Mesendoderm (in vitro differentiated cells): ENCODE measurements around the gene WDR33.

Source experiments
- DNase-seq: peaks from one replicate; pipeline ENCODE4 v3.0.0; 2013
- H2AK5ac ChIP-seq: 2 replicates; pipeline ENCODE4 v1.6.1; 2013; ENCODE audit warnings: low read length, inconsistent platforms
- H2BK120ac ChIP-seq: 2 replicates; pipeline ENCODE4 v1.6.1; 2013; ENCODE audit warnings: low read depth, mild to moderate bottlenecking, low read length, moderate library complexity, mixed read lengths
- H2BK15ac ChIP-seq: replicated peaks from 2 replicates; pipeline ENCODE4 v1.6.1; 2013; ENCODE audit warnings: low read depth, mild to moderate bottlenecking, moderate library complexity
- H2BK5ac ChIP-seq: 2 replicates; pipeline ENCODE4 v1.6.1; 2013; ENCODE audit warnings: low read length, inconsistent platforms
- H3K18ac ChIP-seq: 2 replicates; pipeline ENCODE4 v1.6.1; 2013; ENCODE audit warnings: mild to moderate bottlenecking, low read length, mixed read lengths
- H3K23ac ChIP-seq: one replicate; pipeline ENCODE4 v1.6.1; 2013; ENCODE audit warnings: low read length
- H3K27ac ChIP-seq: 2 replicates; pipeline ENCODE4 v1.5.1; 2013; ENCODE audit warnings: low read depth, mild to moderate bottlenecking, inconsistent platforms, low read length, moderate library complexity
- H3K27me3 ChIP-seq: 2 replicates; pipeline ENCODE4 v1.6.1; 2013; ENCODE audit warnings: low read length, control low read depth, mild to moderate bottlenecking, inconsistent platforms; ENCODE audit not compliant: insufficient read depth, poor library complexity
- H3K36me3 ChIP-seq: 2 replicates; pipeline ENCODE4 v1.6.1; 2013; ENCODE audit warnings: low read length, inconsistent platforms; ENCODE audit not compliant: control insufficient read depth, insufficient read depth
- H3K4ac ChIP-seq: one replicate; pipeline ENCODE4 v1.6.1; 2013; ENCODE audit warnings: low read depth, mild to moderate bottlenecking, low read length, moderate library complexity
- H3K4me1 ChIP-seq: 2 replicates; pipeline ENCODE4 v1.6.1; 2013; ENCODE audit warnings: low read depth, low read length, inconsistent platforms; ENCODE audit not compliant: control insufficient read depth
- H3K4me2 ChIP-seq: 2 replicates; pipeline ENCODE4 v1.6.1; 2013; ENCODE audit warnings: low read length
- H3K4me3 ChIP-seq: 2 replicates; pipeline ENCODE4 v1.5.1; 2013; ENCODE audit warnings: mild to moderate bottlenecking, low read length
- H3K56ac ChIP-seq: one replicate; pipeline ENCODE4 v1.6.1; 2013; ENCODE audit warnings: low read length
- H3K79me1 ChIP-seq: 2 replicates; pipeline ENCODE4 v1.6.1; 2013; ENCODE audit warnings: low read length, inconsistent platforms
- H3K79me2 ChIP-seq: 2 replicates; pipeline ENCODE4 v1.6.1; 2013; ENCODE audit warnings: mild to moderate bottlenecking, low read length; ENCODE audit not compliant: control insufficient read depth, insufficient read depth
- H3K9ac ChIP-seq: 2 replicates; pipeline ENCODE4 v1.6.1; 2013; ENCODE audit warnings: low read length, inconsistent platforms
- H4K5ac ChIP-seq: one replicate; pipeline ENCODE4 v1.6.1; 2013; ENCODE audit warnings: low read length
- H4K8ac ChIP-seq: one replicate; pipeline ENCODE4 v1.6.1; 2013; ENCODE audit warnings: low read depth, mild to moderate bottlenecking, control low read depth, low read length, moderate library complexity
- WGBS: extraction: QIAGEN DNeasy Blood & Tissue Kit; methylation state at CpG from one replicate; pipeline ENCODE4 v1.1.7; 2013; ENCODE audit warnings: low lambda C conversion rate, missing lambda C conversion rate; ENCODE audit not compliant: insufficient coverage; ENCODE audit errors: extremely low coverage; 5-methylcytosine and 5-hydroxymethylcytosine counted together

Gene WDR33

GRCh38 chr2:127661949-127662510 lies 148.9 kb downstream of the WDR33 start:
- H3K23ac ChIP-seq = no peak overlapping the region
- H2BK5ac ChIP-seq = no peak overlapping the region
- H3K27ac ChIP-seq = no peak overlapping the region
- no peak overlapping the region for H2BK15ac ChIP-seq
- no peak overlapping the region for H3K4ac ChIP-seq
- peaks cover 2% of the 10 kb centered on the region for H3K4me1 ChIP-seq
- no peaks in the 10 kb centered on the region for H3K79me1 ChIP-seq
- no peaks in the 10 kb centered on the region for H3K36me3 ChIP-seq
- no peaks in the 10 kb centered on the region for H3K79me2 ChIP-seq
- H2BK120ac ChIP-seq = no peak overlapping the region
- peaks cover 6% of the 10 kb centered on the region for H3K27me3 ChIP-seq
- no peak overlapping the region for H3K18ac ChIP-seq
- H3K56ac ChIP-seq = no peak overlapping the region
- no peak overlapping the region for H2AK5ac ChIP-seq
- no peak overlapping the region for H3K4me3 ChIP-seq
- H4K5ac ChIP-seq = no peak overlapping the region
- no peak overlapping the region for H3K9ac ChIP-seq
- DNase-seq = no peak
- no peak overlapping the region for H3K4me2 ChIP-seq
- no CpG with 5 or more reads among the region's 9 CpGs for WGBS
- H4K8ac ChIP-seq = no peak overlapping the region

GRCh38 chr2:127661072-127661649 lies 149.8 kb downstream of the WDR33 start:
- Histone ChIP-seq H3K9ac (no peak overlapping the region), H2BK120ac (no peak overlapping the region), H3K79me1 (no peaks in the 10 kb centered on the region), H3K18ac (no peak overlapping the region), H2BK15ac (no peak overlapping the region), H3K79me2 (no peaks in the 10 kb centered on the region), H4K8ac (no peak overlapping the region), H2BK5ac (no peak overlapping the region), H3K4ac (no peak overlapping the region), H3K36me3 (no peaks in the 10 kb centered on the region), H3K56ac (no peak overlapping the region), H3K4me2 (no peak overlapping the region), H3K27me3 (peaks cover 6% of the 10 kb centered on the region), H3K4me1 (peaks cover 2% of the 10 kb centered on the region), H2AK5ac (no peak overlapping the region), H3K27ac (no peak overlapping the region), H4K5ac (no peak overlapping the region), H3K4me3 (no peak overlapping the region), H3K23ac (no peak overlapping the region)
- no CpG with 5 or more reads among the region's 14 CpGs for whole genome bisulfite sequencing
- no peak for DNase-seq

- H4K8ac ChIP-seq = no peak overlapping the region
- no peak overlapping the region for H2BK5ac ChIP-seq
Observed at GRCh38 chr2:127660291-127660578, 150.7 kb downstream of the WDR33 start.

GRCh38 chr2:127659408-127660290 lies 151.3 kb downstream of the WDR33 start:
- Histone ChIP-seq H2BK5ac (no peak overlapping the region), H3K4me1 (peaks cover 2% of the 10 kb centered on the region), H4K8ac (no peak overlapping the region), H3K4me2 (no peak overlapping the region), H3K18ac (no peak overlapping the region), H3K27me3 (peaks cover 2% of the 10 kb centered on the region), H3K23ac (no peak overlapping the region), H3K4ac (no peak overlapping the region), H3K4me3 (no peak overlapping the region), H2BK15ac (no peak overlapping the region), H3K9ac (no peak overlapping the region), H3K36me3 (no peaks in the 10 kb centered on the region), H4K5ac (no peak overlapping the region), H2AK5ac (no peak overlapping the region), H3K27ac (no peak overlapping the region), H3K56ac (no peak overlapping the region), H3K79me1 (no peaks in the 10 kb centered on the region), H3K79me2 (no peaks in the 10 kb centered on the region), H2BK120ac (no peak overlapping the region)
- no CpG with 5 or more reads among the region's 14 CpGs for WGBS
- no peak for DNase-seq

More at GRCh38 chr2:127660291-127660578, 150.7 kb downstream of the WDR33 start:
- H3K18ac ChIP-seq = no peak overlapping the region
- H3K56ac ChIP-seq = no peak overlapping the region
- H2BK120ac ChIP-seq = no peak overlapping the region
- no peak overlapping the region for H4K5ac ChIP-seq
- H3K4ac ChIP-seq = no peak overlapping the region
- no peaks in the 10 kb centered on the region for H3K79me1 ChIP-seq
- H3K27ac ChIP-seq = no peak overlapping the region
- no peak overlapping the region for H3K23ac ChIP-seq
- WGBS = no CpG with 5 or more reads among the region's 10 CpGs
- no peak overlapping the region for H3K9ac ChIP-seq
- DNase-seq = no peak
- H3K27me3 ChIP-seq = peaks cover 6% of the 10 kb centered on the region
- no peak overlapping the region for H3K4me2 ChIP-seq
- no peak overlapping the region for H3K4me3 ChIP-seq
- peaks cover 2% of the 10 kb centered on the region for H3K4me1 ChIP-seq
- H2BK15ac ChIP-seq = no peak overlapping the region
- H2AK5ac ChIP-seq = no peak overlapping the region
- no peaks in the 10 kb centered on the region for H3K79me2 ChIP-seq
- no peaks in the 10 kb centered on the region for H3K36me3 ChIP-seq

- Histone ChIP-seq H2BK15ac (no peak overlapping the region), H3K4me1 (no peaks in the 10 kb centered on the region), H3K56ac (no peak overlapping the region), H2BK120ac (no peak overlapping the region), H3K9ac (no peak overlapping the region), H3K18ac (no peak overlapping the region), H3K36me3 (no peaks in the 10 kb centered on the region), H3K27me3 (peaks cover 1% of the 10 kb centered on the region), H3K4ac (no peak overlapping the region), H4K5ac (no peak overlapping the region), H3K79me1 (no peaks in the 10 kb centered on the region), H3K4me2 (no peak overlapping the region), H3K79me2 (no peaks in the 10 kb centered on the region), H2AK5ac (no peak overlapping the region), H4K8ac (no peak overlapping the region), H3K4me3 (no peak overlapping the region), H3K27ac (no peak overlapping the region), H3K23ac (no peak overlapping the region), H2BK5ac (no peak overlapping the region)
- WGBS = no CpG with 5 or more reads among the region's 20 CpGs
- no peak for DNase-seq
Observed at GRCh38 chr2:127658641-127659407, 152.1 kb downstream of the WDR33 start.
